T-helper 2 cell treated with Interferon-gamma antibody and Interleukin-4, amounts not matched to agents 5 μg/mL and 100 μg/mL, for 36 hours (primary cell): ENCODE measurements around the gene DDX31.

Experiments
- DNase-seq: peaks from one replicate; pipeline ENCODE4 v3.0.0; 2021; ENCODE audit warnings: low spot score
- H3K27ac Mint-ChIP-seq: one replicate; pipeline ENCODE4 v1.8.0; 2021; ENCODE audit warnings: mild to moderate bottlenecking, mixed read lengths
- H3K27me3 Mint-ChIP-seq: one replicate; pipeline ENCODE4 v1.8.0; 2021; ENCODE audit warnings: low read depth, mixed read lengths
- H3K36me3 Mint-ChIP-seq: one replicate; pipeline ENCODE4 v1.8.0; 2021; ENCODE audit warnings: low read depth, mixed read lengths
- H3K4me1 Mint-ChIP-seq: one replicate; pipeline ENCODE4 v1.8.0; 2021; ENCODE audit warnings: low read depth, mixed read lengths
- H3K4me3 Mint-ChIP-seq: one replicate; pipeline ENCODE4 v1.8.0; 2022; ENCODE audit warnings: mild to moderate bottlenecking, moderate library complexity, mixed read lengths
- H3K9me3 Mint-ChIP-seq: one replicate; pipeline ENCODE4 v1.8.0; 2021; ENCODE audit warnings: mixed read lengths

Gene DDX31

DNA sequence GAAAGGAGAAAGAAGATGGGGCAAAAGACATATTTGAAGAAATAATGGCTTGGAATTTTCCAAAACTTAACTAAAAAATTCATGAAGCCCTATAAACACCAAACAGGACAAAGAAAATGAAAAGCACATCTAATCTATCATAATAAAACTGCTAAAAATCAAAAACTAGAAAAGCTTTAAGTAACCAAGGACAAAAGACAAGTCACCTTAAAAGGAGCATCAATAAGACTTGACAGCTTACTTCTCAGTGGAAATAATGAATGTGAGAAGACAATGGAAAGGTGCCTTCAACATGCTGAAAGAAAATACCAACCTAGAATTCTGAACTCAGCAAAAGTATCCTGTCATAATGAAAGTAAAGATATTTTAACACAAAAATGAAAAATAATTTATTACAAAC is 27.4 kb upstream of the DDX31 start:
- H3K9me3 Mint-ChIP-seq: peaks cover 48% of the 10 kb centered on the region

DNA sequence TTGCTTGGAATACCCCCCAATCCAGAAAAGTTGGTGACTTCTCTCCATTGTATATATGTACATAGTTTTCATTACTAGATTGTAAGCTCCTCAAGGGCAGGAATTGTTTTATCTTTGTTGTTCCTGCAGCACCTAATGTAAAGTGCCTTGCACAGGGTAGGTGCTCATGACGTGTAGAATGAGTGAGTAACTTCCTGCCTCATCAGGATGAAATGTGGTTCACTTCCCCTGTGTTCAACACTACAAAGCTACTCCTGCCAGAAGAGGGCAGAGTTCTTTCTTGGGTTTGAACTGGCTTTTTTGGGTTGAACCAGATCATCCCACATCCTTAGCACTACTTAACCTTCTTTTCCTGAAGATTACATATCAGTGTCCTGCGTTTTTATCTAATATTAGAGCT is 24.4 kb upstream of the DDX31 start:
- Mint-ChIP-seq H3K27me3 (no peaks in the 10 kb centered on the region), H3K4me3 (no peak overlapping the region), H3K9me3 (peaks cover 48% of the 10 kb centered on the region), H3K27ac (no peak overlapping the region), H3K4me1 (peaks cover 2% of the 10 kb centered on the region), H3K36me3 (peaks cover 45% of the 10 kb centered on the region)
- no peak for DNase-seq

More for the DNA sequence above, 27.4 kb upstream of the DDX31 start:
- no peak overlapping the region for H3K27ac Mint-ChIP-seq
- H3K36me3 Mint-ChIP-seq: peaks cover 17% of the 10 kb centered on the region
- DNase-seq: no peak
- peaks cover 2% of the 10 kb centered on the region for H3K4me1 Mint-ChIP-seq
- no peaks in the 10 kb centered on the region for H3K27me3 Mint-ChIP-seq
- no peak overlapping the region for H3K4me3 Mint-ChIP-seq

- Mint-ChIP-seq H3K4me3 (no peak overlapping the region), H3K4me1 (peaks cover 7% of the 10 kb centered on the region), H3K27ac (no peak overlapping the region), H3K36me3 (peaks cover 66% of the 10 kb centered on the region), H3K9me3 (peaks cover 18% of the 10 kb centered on the region), H3K27me3 (no peaks in the 10 kb centered on the region)
- no peak for DNase-seq
Observed at GRCh38 chr9:132690696-132691095, 20.9 kb upstream of the DDX31 start.

- H3K4me3 Mint-ChIP-seq: no peak overlapping the region
- peaks cover 57% of the 10 kb centered on the region for H3K36me3 Mint-ChIP-seq
- no peak overlapping the region for H3K27ac Mint-ChIP-seq
- H3K9me3 Mint-ChIP-seq: no peaks in the 10 kb centered on the region
- no peak for DNase-seq
- H3K4me1 Mint-ChIP-seq: peaks cover 41% of the 10 kb centered on the region
- H3K27me3 Mint-ChIP-seq: no peaks in the 10 kb centered on the region
Observed at GRCh38 chr9:132683873-132684272, 14.1 kb upstream of the DDX31 start.

DNA sequence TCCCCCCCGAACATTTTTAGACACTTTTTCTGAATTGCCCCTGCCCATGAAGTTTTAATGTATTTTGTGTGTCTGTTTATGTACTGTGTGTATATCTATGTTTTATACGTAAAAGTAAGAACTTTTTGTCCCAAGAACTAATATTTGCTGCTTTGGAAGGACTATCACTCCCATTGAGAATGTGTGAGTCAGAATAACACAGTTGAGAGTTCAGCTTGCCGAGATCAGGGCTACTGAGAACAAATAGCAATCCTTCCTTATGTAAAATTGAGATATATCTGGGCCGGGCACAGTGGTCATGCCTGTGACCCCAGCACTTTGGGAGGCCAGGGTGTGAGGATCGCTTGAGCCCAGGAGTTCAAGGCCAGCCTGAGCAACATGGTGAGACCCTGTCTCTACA is 11.8 kb upstream of the DDX31 start:
- Mint-ChIP-seq H3K27ac (no peak overlapping the region), H3K4me3 (no peak overlapping the region), H3K9me3 (no peaks in the 10 kb centered on the region), H3K27me3 (no peaks in the 10 kb centered on the region), H3K4me1 (peaks cover 45% of the 10 kb centered on the region), H3K36me3 (peaks cover 55% of the 10 kb centered on the region)
- DNase-seq: no peak

DNA sequence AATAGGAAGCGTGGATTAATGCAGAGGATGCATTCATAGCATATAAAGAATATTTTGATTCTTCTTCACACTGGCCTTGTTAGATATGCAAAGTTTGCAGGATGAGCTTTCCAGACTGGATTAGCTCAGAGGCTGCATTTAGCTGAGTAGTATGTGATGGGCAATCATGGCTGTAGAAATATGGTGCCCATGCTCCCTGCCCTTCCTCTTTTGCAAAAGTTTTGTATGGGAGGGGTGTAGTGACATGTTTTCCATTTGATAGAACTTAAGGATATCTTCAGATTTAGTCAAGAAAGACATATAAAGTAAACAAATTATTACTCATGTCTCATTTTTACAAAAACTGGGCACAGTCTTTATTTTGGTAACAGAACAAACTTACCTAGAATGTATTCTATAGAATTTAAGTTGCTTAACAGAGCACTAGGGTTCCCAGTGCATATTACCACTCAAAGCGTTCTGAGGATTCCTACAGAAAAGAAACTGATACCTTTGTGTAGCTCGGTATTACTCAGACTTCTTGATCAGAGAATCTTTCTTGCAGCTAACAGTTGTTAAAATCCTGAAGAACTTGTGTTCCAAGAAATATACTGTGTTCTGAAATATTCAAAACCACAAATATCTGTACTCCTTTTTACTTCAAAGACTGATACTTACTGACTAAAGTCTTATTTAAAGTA is 10.3 kb upstream of the DDX31 start:
- H3K4me3 Mint-ChIP-seq: peak overlapping the region; percentile 69
- no peaks in the 10 kb centered on the region for H3K9me3 Mint-ChIP-seq
- H3K4me1 Mint-ChIP-seq: peaks cover 42% of the 10 kb centered on the region
- no peaks in the 10 kb centered on the region for H3K27me3 Mint-ChIP-seq
- peaks cover 47% of the 10 kb centered on the region for H3K36me3 Mint-ChIP-seq
- peak overlapping the region; percentile 81 for H3K27ac Mint-ChIP-seq
- DNase-seq: no peak

GRCh38 chr9:132677976-132678375 is 8.2 kb upstream of the DDX31 start:
- DNase-seq: no peak
- Mint-ChIP-seq H3K27me3 (no peaks in the 10 kb centered on the region), H3K36me3 (peaks cover 39% of the 10 kb centered on the region), H3K4me3 (no peak overlapping the region), H3K27ac (no peak overlapping the region), H3K9me3 (no peaks in the 10 kb centered on the region), H3K4me1 (peaks cover 38% of the 10 kb centered on the region)

DNA sequence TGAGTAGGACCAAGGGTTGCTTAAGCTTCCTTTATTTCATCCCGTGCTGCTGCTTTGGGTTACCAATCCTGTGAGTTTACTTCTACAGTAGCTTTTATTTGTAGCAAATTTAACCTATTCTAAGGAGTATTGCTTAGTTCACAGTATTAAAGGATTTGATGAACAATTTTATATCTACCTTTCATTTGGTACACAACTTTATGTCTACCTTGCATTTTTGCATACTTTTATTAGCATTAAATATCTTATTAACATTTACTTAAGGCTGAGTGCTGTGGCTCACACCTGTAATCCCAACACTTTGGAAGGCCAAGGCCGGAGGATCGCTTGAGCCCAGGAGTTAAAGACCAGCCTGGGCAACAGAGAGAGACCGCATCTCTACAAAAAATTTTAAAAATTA is 4.7 kb upstream of the DDX31 start:
- peaks cover 33% of the 10 kb centered on the region for H3K4me1 Mint-ChIP-seq
- H3K4me3 Mint-ChIP-seq: no peak overlapping the region
- H3K9me3 Mint-ChIP-seq: no peaks in the 10 kb centered on the region
- no peak for DNase-seq
- H3K36me3 Mint-ChIP-seq: peaks cover 39% of the 10 kb centered on the region
- H3K27me3 Mint-ChIP-seq: no peaks in the 10 kb centered on the region
- H3K27ac Mint-ChIP-seq: no peak overlapping the region

GRCh38 chr9:132673355-132673754 is 3.6 kb upstream of the DDX31 start:
- Mint-ChIP-seq H3K4me3 (peak overlapping the region; percentile 71), H3K4me1 (peaks cover 28% of the 10 kb centered on the region)
- no peak for DNase-seq

GRCh38 chr9:132672413-132672690 is 2.6 kb upstream of the DDX31 start:
- H3K36me3 Mint-ChIP-seq: peaks cover 22% of the 10 kb centered on the region

More at GRCh38 chr9:132673355-132673754, 3.6 kb upstream of the DDX31 start:
- H3K27ac Mint-ChIP-seq: peak overlapping the region; percentile 74
- H3K36me3 Mint-ChIP-seq: peaks cover 28% of the 10 kb centered on the region
- H3K27me3 Mint-ChIP-seq: no peaks in the 10 kb centered on the region
- no peaks in the 10 kb centered on the region for H3K9me3 Mint-ChIP-seq

GRCh38 chr9:132671620-132672412 is 2.0 kb upstream of the DDX31 start:
- Mint-ChIP-seq H3K4me3 (peak overlapping the region; percentile 92), H3K36me3 (peaks cover 20% of the 10 kb centered on the region)
- DNase-seq: no peak

More at GRCh38 chr9:132672413-132672690, 2.6 kb upstream of the DDX31 start:
- Mint-ChIP-seq H3K27me3 (no peaks in the 10 kb centered on the region), H3K4me1 (peaks cover 32% of the 10 kb centered on the region), H3K9me3 (no peaks in the 10 kb centered on the region), H3K27ac (peak overlapping the region; percentile 50), H3K4me3 (peak overlapping the region; percentile 92)
- no peak for DNase-seq

GRCh38 chr9:132670457-132671391 is 941 bp upstream of the DDX31 start, which contains the start of gene GTF3C4:
GTF3C4 (plus strand) TSS chr9:132670464; CDS start chr9:132670599, 135 bp downstream.
- DNase-seq: peak; percentile 81
- H3K4me3 Mint-ChIP-seq: peak within 1 kb of the TSS; percentile 92
- H3K36me3 Mint-ChIP-seq: peaks cover 20% of the 10 kb centered on the region
- no peaks in the 10 kb centered on the region for H3K27me3 Mint-ChIP-seq
- H3K4me1 Mint-ChIP-seq: peaks cover 29% of the 10 kb centered on the region
- H3K9me3 Mint-ChIP-seq: no peaks in the 10 kb centered on the region
- H3K27ac Mint-ChIP-seq: peak within 1 kb of the TSS; percentile 88

More at GRCh38 chr9:132671620-132672412, 2.0 kb upstream of the DDX31 start:
- Mint-ChIP-seq H3K27me3 (no peaks in the 10 kb centered on the region), H3K4me1 (peaks cover 29% of the 10 kb centered on the region), H3K27ac (peak overlapping the region; percentile 88), H3K9me3 (no peaks in the 10 kb centered on the region)

GRCh38 chr9:132669319-132669697 is 475 bp downstream of the DDX31 start:
- Mint-ChIP-seq H3K9me3 (no peaks in the 10 kb centered on the region), H3K4me1 (peaks cover 29% of the 10 kb centered on the region), H3K36me3 (peaks cover 18% of the 10 kb centered on the region), H3K27ac (peak overlapping the region; percentile 83), H3K4me3 (peak overlapping the region; percentile 92), H3K27me3 (no peaks in the 10 kb centered on the region)
- DNase-seq: no peak
